GM23338 (cell line): ENCODE measurements around the gene CACNA1C. TPM values are rescaled to one million over a fixed set of nuclear protein-coding genes. Genes with fewer than 3 reads are reported as not detected.

ENCODE experiments used
- ATAC-seq: fragments of 200-7000 bp; cut with Tn5 transposase; 3 replicates; pipeline ENCODE4 v1.9.1; 2020
- DNase-seq: peaks from one replicate; pipeline ENCODE4 v3.0.0-alpha.2; 2015; ENCODE audit warnings: low spot score
- H2AFZ ChIP-seq: fragments of 200-600 bp; sonication (generic); 2 replicates; pipeline ENCODE4 v1.8.0; 2016; ENCODE audit warnings: antibody characterized with exemption, mild to moderate bottlenecking, moderate library complexity
- H3F3A ChIP-seq: fragments of 200-600 bp; sonication (generic); replicated peaks from 2 replicates; pipeline ENCODE4 v1.8.0; 2017; ENCODE audit warnings: antibody characterized with exemption, mixed run types, low read depth
- H3K27ac ChIP-seq: fragments of 200-600 bp; sonication (generic); 2 replicates; pipeline ENCODE4 v1.6.1; 2016; ENCODE audit warnings: low read depth
- H3K27me3 ChIP-seq: fragments of 200-600 bp; sonication (generic); 2 replicates; pipeline ENCODE4 v1.8.0; 2016; ENCODE audit warnings: mild to moderate bottlenecking, mixed run types, moderate library complexity; ENCODE audit not compliant: insufficient read depth
- H3K36me3 ChIP-seq: fragments of 200-600 bp; sonication (generic); 2 replicates; pipeline ENCODE4 v1.8.0; 2016; ENCODE audit warnings: mild to moderate bottlenecking; ENCODE audit not compliant: insufficient read depth
- H3K4me1 ChIP-seq: fragments of 200-600 bp; sonication (generic); 2 replicates; pipeline ENCODE4 v1.8.0; 2016; ENCODE audit warnings: mild to moderate bottlenecking, moderate library complexity; ENCODE audit not compliant: insufficient read depth
- H3K4me2 ChIP-seq: fragments of 200-600 bp; sonication (generic); 2 replicates; pipeline ENCODE4 v1.7.1; 2017; ENCODE audit warnings: mixed run types
- H3K4me3 ChIP-seq: fragments of 200-600 bp; sonication (generic); 2 replicates; pipeline ENCODE4 v1.6.1; 2016; ENCODE audit warnings: mixed run types
- H3K79me2 ChIP-seq: fragments of 200-600 bp; sonication (generic); replicated peaks from 2 replicates; pipeline ENCODE4 v1.8.0; 2017; ENCODE audit warnings: mild to moderate bottlenecking; ENCODE audit not compliant: insufficient read depth
- H3K9me2 ChIP-seq: fragments of 200-600 bp; sonication (generic); 2 replicates; pipeline ENCODE4 v1.8.0; 2017; ENCODE audit not compliant: insufficient read depth
- H4K20me1 ChIP-seq: fragments of 200-600 bp; sonication (generic); replicated peaks from 2 replicates; pipeline ENCODE4 v1.8.0; 2017; ENCODE audit warnings: mild to moderate bottlenecking; ENCODE audit not compliant: insufficient read depth
- H3K27ac Mint-ChIP-seq: 2 replicates; pipeline ENCODE4 v1.8.0; 2020; ENCODE audit warnings: inconsistent platforms, mild to moderate bottlenecking, moderate library complexity, mixed read lengths
- H3K27me3 Mint-ChIP-seq: 3 replicates; pipeline ENCODE4 v1.8.0; 2022; ENCODE audit warnings: low read depth, mild to moderate bottlenecking, moderate library complexity, mixed read lengths, inconsistent platforms; ENCODE audit not compliant: insufficient read depth, poor library complexity
- H3K36me3 Mint-ChIP-seq: 3 replicates; pipeline ENCODE4 v1.8.0; 2021; ENCODE audit warnings: low read depth, mild to moderate bottlenecking, inconsistent platforms, moderate library complexity, mixed read lengths
- H3K4me1 Mint-ChIP-seq: 3 replicates; pipeline ENCODE4 v1.8.0; 2020; ENCODE audit warnings: mild to moderate bottlenecking, inconsistent platforms, mixed read lengths
- H3K4me3 Mint-ChIP-seq: 3 replicates; pipeline ENCODE4 v1.8.0; 2021; ENCODE audit warnings: moderate library complexity, mild to moderate bottlenecking, inconsistent platforms, mixed read lengths
- H3K9me3 Mint-ChIP-seq: 3 replicates; pipeline ENCODE4 v1.8.0; 2020; ENCODE audit warnings: moderate library complexity, mild to moderate bottlenecking, inconsistent platforms, mixed read lengths
- CREB1 ChIP-seq: fragments of 250-450 bp; sonication (Bioruptor Pico); IDR thresholded peaks from 2 replicates; pipeline ENCODE4 v1.5.0; 2020; ENCODE audit warnings: low read depth, mild to moderate bottlenecking, moderate library complexity
- EZH2 ChIP-seq: fragments of 200-600 bp; sonication (generic); IDR thresholded peaks from one replicate; pipeline ENCODE4 v1.8.0; 2017; ENCODE audit warnings: antibody characterized with exemption, mild to moderate bottlenecking, low read depth; ENCODE audit not compliant: unreplicated experiment
- EZH2phosphoT487 ChIP-seq: fragments of 200-600 bp; sonication (generic); IDR thresholded peaks from one replicate; pipeline ENCODE4 v1.8.1; 2018; ENCODE audit warnings: antibody characterized with exemption; ENCODE audit not compliant: unreplicated experiment
- JUNB ChIP-seq: IDR thresholded peaks from one replicate; pipeline ENCODE4 v1.6.1; 2016; ENCODE audit warnings: antibody characterized with exemption; ENCODE audit not compliant: unreplicated experiment
- NANOG ChIP-seq: IDR thresholded peaks from 2 replicates; pipeline ENCODE4 v1.6.1; 2016; ENCODE audit warnings: antibody characterized with exemption, borderline replicate concordance
- POLR2AphosphoS5 ChIP-seq: IDR thresholded peaks from 2 replicates; pipeline ENCODE4 v1.6.1; 2016; ENCODE audit warnings: antibody characterized with exemption, low read depth
- STAT1 ChIP-seq: IDR thresholded peaks from one replicate; pipeline ENCODE4 v1.6.1; 2016; ENCODE audit warnings: antibody characterized with exemption; ENCODE audit not compliant: unreplicated experiment
- ZNF114 ChIP-seq: fragments of 250-450 bp; sonication (Bioruptor Pico); IDR thresholded peaks from 2 replicates; pipeline ENCODE4 v1.5.0; 2020; ENCODE audit warnings: mild to moderate bottlenecking, moderate library complexity
- ZNF331 ChIP-seq: fragments of 250-450 bp; sonication (Bioruptor Pico); IDR thresholded peaks from 2 replicates; pipeline ENCODE4 v1.5.0; 2020; ENCODE audit warnings: low read depth, mild to moderate bottlenecking, moderate library complexity
- polyA plus RNA-seq: library from polyadenylated mRNA; unstranded; fragments of >200 nt; fragmentation: Nextera tagmentation; extraction: Ambion mirVana; gene quantifications from 2 replicates; pipeline ENCODE4 v1.2.1, GENCODE V29; 2016
- total RNA-seq: library from RNA; depleted of rRNA; stranded (reverse); fragments of >200 nt; shearing (Covaris generic); gene quantifications from 2 replicates; pipeline ENCODE4 v1.2.3, GENCODE V29; 2014
- TF ChIP-seq, protein P1 (sequence below): fragments of 250-450 bp; sonication (Bioruptor Pico); IDR thresholded peaks from 2 replicates; pipeline ENCODE4 v1.5.0; 2020; ENCODE audit warnings: mild to moderate bottlenecking, moderate library complexity
- TF ChIP-seq, protein P2 (sequence below): IDR thresholded peaks from 2 replicates; pipeline ENCODE4 v1.6.1; 2016; ENCODE audit warnings: antibody characterized with exemption
- TF ChIP-seq, protein P3 (sequence below): IDR thresholded peaks from one replicate; pipeline ENCODE4 v1.6.1; 2018; ENCODE audit warnings: antibody characterized with exemption; ENCODE audit not compliant: unreplicated experiment

Gene CACNA1C
- total and polyA plus RNA-seq, 2 experiments from 2014 or later, result 0.78 to 2.1 TPM

DNA sequence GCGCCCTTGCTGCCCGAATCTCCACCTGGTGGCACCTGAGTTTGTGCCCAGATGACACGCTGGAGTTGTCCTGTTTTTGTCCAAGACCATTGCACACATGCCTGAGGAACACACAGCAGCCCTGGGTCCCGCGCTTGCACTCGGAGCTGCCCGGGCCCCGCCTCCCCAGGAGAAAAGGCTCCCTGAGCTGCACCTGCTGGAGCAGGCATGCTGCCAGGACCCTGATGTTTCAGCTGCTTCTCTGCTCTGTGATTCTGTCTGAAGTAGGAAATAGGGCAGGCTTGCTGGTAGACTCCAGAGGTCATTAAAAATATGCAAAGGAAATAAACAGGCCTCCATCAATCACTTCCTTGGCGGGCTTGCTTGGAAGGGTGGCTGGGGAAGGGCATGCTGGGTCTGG, 271.6 kb downstream of the CACNA1C start (continued):
- TF ChIP-seq, protein P1, sequence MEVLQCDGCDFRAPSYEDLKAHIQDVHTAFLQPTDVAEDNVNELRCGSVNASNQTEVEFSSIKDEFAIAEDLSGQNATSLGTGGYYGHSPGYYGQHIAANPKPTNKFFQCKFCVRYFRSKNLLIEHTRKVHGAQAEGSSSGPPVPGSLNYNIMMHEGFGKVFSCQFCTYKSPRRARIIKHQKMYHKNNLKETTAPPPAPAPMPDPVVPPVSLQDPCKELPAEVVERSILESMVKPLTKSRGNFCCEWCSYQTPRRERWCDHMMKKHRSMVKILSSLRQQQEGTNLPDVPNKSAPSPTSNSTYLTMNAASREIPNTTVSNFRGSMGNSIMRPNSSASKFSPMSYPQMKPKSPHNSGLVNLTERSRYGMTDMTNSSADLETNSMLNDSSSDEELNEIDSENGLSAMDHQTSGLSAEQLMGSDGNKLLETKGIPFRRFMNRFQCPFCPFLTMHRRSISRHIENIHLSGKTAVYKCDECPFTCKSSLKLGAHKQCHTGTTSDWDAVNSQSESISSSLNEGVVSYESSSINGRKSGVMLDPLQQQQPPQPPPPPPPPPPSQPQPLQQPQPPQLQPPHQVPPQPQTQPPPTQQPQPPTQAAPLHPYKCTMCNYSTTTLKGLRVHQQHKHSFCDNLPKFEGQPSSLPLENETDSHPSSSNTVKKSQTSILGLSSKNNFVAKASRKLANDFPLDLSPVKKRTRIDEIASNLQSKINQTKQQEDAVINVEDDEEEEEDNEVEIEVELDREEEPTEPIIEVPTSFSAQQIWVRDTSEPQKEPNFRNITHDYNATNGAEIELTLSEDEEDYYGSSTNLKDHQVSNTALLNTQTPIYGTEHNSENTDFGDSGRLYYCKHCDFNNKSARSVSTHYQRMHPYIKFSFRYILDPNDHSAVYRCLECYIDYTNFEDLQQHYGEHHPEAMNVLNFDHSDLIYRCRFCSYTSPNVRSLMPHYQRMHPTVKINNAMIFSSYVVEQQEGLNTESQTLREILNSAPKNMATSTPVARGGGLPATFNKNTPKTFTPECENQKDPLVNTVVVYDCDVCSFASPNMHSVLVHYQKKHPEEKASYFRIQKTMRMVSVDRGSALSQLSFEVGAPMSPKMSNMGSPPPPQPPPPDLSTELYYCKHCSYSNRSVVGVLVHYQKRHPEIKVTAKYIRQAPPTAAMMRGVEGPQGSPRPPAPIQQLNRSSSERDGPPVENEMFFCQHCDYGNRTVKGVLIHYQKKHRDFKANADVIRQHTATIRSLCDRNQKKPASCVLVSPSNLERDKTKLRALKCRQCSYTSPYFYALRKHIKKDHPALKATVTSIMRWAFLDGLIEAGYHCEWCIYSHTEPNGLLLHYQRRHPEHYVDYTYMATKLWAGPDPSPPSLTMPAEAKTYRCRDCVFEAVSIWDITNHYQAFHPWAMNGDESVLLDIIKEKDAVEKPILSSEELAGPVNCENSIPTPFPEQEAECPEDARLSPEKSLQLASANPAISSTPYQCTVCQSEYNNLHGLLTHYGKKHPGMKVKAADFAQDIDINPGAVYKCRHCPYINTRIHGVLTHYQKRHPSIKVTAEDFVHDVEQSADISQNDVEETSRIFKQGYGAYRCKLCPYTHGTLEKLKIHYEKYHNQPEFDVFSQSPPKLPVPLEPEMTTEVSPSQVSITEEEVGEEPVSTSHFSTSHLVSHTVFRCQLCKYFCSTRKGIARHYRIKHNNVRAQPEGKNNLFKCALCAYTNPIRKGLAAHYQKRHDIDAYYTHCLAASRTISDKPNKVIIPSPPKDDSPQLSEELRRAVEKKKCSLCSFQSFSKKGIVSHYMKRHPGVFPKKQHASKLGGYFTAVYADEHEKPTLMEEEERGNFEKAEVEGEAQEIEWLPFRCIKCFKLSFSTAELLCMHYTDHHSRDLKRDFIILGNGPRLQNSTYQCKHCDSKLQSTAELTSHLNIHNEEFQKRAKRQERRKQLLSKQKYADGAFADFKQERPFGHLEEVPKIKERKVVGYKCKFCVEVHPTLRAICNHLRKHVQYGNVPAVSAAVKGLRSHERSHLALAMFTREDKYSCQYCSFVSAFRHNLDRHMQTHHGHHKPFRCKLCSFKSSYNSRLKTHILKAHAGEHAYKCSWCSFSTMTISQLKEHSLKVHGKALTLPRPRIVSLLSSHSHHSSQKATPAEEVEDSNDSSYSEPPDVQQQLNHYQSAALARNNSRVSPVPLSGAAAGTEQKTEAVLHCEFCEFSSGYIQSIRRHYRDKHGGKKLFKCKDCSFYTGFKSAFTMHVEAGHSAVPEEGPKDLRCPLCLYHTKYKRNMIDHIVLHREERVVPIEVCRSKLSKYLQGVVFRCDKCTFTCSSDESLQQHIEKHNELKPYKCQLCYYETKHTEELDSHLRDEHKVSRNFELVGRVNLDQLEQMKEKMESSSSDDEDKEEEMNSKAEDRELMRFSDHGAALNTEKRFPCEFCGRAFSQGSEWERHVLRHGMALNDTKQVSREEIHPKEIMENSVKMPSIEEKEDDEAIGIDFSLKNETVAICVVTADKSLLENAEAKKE, result no peak
- TF ChIP-seq STAT1, result no peak
- TF ChIP-seq ZNF331 (CRISPR knock-in tag), result no peak
- TF ChIP-seq CREB1 (CRISPR knock-in tag), result no peak
- no peak for TF ChIP-seq POLR2AphosphoS5
- TF ChIP-seq EZH2, result no peak
- TF ChIP-seq, protein P2, sequence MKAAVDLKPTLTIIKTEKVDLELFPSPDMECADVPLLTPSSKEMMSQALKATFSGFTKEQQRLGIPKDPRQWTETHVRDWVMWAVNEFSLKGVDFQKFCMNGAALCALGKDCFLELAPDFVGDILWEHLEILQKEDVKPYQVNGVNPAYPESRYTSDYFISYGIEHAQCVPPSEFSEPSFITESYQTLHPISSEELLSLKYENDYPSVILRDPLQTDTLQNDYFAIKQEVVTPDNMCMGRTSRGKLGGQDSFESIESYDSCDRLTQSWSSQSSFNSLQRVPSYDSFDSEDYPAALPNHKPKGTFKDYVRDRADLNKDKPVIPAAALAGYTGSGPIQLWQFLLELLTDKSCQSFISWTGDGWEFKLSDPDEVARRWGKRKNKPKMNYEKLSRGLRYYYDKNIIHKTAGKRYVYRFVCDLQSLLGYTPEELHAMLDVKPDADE, result no peak
- TF ChIP-seq JUNB, result no peak
- no peak for TF ChIP-seq NANOG
- no peak for TF ChIP-seq EZH2phosphoT487

DNA sequence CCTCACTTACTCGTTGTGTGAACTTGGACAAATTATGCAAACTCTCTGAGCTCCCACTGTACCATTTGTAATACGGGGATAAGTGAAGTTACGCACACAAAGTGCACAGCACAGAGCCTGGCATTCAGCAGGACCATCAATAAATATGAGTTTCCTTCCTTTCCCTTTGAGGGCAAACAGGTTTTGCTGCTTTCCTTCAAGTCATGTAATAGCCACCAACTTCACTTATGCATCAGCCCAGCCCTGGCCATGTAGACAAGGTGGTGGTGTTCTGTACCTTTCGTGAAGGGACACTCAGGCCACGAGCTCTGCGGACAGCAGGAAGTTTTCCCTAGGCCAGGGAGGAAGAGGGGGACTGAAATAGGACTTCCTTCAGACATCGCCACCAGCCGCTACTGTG, 272.7 kb downstream of the CACNA1C start:
- Histone ChIP-seq H3K4me2 (no peak overlapping the region), H3F3A (no peaks in the 10 kb centered on the region), H3K4me1 (no peaks in the 10 kb centered on the region), H3K36me3 (no peaks in the 10 kb centered on the region), H3K27ac (no peak overlapping the region), H4K20me1 (no peaks in the 10 kb centered on the region), H2AFZ (no peak overlapping the region), H3K79me2 (no peaks in the 10 kb centered on the region), H3K4me3 (no peak overlapping the region), H3K9me2 (peaks cover 18% of the 10 kb centered on the region; the same call in 1 of the 2 replicates), H3K27me3 (no peaks in the 10 kb centered on the region)
- no peak overlapping the region for H3K27ac Mint-ChIP-seq
- no peak overlapping the region for H3K4me3 Mint-ChIP-seq
- H3K27me3 Mint-ChIP-seq, result peaks cover 5% of the 10 kb centered on the region
- ATAC-seq (no peak), DNase-seq (no peak)
- H3K4me1 Mint-ChIP-seq, result no peaks in the 10 kb centered on the region; the same call in 1 of the 3 replicates
- H3K9me3 Mint-ChIP-seq, result no peaks in the 10 kb centered on the region
- H3K36me3 Mint-ChIP-seq, result no peaks in the 10 kb centered on the region
- no peak for TF ChIP-seq ZNF114 (CRISPR knock-in tag)
- TF ChIP-seq POLR2AphosphoS5, result no peak
- TF ChIP-seq JUNB, result no peak
- TF ChIP-seq, protein P3, sequence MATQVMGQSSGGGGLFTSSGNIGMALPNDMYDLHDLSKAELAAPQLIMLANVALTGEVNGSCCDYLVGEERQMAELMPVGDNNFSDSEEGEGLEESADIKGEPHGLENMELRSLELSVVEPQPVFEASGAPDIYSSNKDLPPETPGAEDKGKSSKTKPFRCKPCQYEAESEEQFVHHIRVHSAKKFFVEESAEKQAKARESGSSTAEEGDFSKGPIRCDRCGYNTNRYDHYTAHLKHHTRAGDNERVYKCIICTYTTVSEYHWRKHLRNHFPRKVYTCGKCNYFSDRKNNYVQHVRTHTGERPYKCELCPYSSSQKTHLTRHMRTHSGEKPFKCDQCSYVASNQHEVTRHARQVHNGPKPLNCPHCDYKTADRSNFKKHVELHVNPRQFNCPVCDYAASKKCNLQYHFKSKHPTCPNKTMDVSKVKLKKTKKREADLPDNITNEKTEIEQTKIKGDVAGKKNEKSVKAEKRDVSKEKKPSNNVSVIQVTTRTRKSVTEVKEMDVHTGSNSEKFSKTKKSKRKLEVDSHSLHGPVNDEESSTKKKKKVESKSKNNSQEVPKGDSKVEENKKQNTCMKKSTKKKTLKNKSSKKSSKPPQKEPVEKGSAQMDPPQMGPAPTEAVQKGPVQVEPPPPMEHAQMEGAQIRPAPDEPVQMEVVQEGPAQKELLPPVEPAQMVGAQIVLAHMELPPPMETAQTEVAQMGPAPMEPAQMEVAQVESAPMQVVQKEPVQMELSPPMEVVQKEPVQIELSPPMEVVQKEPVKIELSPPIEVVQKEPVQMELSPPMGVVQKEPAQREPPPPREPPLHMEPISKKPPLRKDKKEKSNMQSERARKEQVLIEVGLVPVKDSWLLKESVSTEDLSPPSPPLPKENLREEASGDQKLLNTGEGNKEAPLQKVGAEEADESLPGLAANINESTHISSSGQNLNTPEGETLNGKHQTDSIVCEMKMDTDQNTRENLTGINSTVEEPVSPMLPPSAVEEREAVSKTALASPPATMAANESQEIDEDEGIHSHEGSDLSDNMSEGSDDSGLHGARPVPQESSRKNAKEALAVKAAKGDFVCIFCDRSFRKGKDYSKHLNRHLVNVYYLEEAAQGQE, result no peak
- no peak for TF ChIP-seq STAT1
